Activated T-cell treated with anti-CD3 and anti-CD28 coated beads, Interleukin-2, amount 50 U/mL, for 1 hour (primary cell): ENCODE results near the gene LONP2.
"Not testable (repeated sequence)": the region's sequence is repeated elsewhere in the genome, so short reads cannot be mapped to it uniquely, and the experiment has no call there.

Source experiments
- DNase-seq: peaks from one replicate; pipeline ENCODE4 v3.0.0-alpha.2; 2020

LONP2 gene

DNA sequence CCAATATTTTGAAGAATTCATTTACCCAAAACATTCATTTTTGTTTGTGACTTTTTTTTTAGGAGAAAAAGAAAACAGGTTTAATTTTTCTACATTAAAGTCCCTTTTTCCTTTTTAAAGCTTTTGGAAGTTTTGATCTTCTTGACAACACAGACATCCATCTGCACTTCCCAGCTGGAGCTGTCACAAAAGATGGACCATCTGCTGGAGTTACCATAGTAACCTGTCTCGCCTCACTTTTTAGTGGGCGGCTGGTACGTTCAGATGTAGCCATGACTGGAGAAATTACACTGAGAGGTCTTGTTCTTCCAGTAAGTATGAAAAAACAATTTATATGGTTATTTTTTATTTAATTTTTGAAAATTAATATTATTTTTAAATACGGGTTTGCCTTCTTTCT, 103.9 kb downstream of the LONP2 start:
- DNase-seq, result no peak

DNA sequence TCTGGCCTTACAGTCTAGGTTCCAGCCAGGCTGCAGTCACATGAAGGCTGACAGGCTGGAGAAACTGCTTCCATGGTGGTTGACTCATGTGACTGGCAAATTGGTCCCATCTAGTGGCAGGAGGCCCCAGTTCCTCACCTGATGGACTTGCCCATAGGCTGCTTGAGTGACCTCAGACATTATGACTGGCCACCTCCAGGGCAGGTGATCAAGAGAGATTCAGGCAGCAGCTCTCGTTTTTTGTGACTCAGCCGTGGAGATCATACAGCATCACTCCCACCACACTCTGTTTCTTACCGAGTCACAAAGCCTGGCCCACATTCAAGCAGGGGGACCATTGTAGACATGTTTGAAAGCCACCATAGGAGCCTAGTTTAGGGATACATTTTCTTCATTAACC, 106.6 kb downstream of the LONP2 start:
- no peak for DNase-seq

DNA sequence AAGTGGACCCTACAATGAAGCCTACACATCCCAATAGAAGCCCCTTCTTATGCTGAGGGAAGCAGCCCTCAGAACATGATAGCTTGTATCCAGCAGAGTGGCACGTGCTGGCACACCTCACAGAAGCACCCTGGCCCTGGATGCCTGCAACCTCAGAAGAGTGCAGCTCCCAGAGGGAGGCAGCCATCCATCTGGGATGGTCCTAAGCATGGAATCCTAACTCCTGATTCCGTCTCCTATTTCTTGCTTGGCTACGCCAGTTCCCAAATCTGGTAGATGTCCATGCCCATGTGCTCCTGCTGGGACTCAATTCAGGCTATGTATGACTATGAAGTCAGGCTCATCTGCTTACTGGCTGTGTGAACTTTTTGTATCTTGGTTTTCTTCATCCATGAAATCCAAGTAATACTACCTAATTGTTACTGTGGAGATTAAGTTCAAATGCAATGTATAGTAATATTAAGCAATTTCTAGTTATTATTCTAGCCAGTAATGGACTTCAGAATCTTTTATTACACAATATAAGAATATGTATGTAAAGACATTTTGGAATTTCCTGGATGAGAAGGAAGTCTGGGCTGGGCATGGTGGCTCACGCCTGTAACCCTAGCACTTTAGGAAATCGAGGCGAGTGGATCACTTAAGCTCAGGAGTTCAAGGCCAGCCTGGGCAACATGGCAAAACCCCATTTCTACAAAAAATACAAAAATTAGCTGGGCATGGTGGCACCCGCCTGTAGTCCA, 108.7 kb downstream of the LONP2 start:
- DNase-seq, result no peak

DNA sequence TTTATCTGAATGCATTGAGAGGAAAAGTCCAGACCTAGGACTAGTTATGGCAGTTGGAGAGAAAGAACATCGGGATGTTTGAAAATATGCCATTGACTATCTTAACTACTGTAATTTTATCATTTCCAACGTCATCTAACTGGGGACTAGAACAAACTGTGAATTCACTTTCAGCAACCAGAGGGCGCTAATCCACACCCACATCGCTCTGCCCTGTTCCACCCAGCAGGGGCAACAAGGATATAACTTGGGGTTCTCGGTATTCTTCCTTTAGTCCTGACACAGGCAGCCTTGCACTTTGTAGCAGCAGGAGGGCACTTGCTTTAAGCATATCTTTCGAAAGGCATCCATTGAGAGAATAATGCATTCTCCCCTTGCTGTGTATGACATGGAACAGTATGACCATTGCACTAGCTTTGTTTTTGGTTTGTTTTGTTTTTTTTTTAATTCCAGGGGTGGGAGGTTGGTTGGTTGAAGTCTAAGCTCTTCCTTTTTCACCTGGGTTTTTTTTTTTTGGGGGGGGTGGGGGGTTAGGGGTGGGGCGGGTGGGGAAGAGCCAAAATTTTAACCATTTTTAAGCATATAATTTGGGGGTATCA, 109.6 kb downstream of the LONP2 start:
- peak; percentile 57 for DNase-seq

DNA sequence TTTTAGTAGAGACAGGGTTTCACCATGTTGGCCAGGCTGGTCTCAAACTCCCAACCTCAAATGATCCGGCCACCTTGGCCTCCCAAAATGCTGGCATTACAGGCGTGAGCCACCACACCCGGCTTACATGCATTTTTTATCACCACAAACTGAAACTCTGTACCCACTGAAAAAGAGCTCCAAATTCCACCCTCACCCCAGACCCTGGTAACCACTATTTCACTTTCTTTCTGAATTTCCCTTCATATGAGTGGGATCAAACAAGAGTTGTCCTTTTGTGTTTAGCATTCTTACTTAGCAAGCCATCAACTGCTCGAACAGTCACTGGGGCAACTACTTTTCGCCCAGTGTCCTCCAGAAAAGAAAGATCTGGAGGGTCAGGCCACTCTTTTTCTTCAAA, 110.3 kb downstream of the LONP2 start:
- not testable (repeated sequence) for DNase-seq

DNA sequence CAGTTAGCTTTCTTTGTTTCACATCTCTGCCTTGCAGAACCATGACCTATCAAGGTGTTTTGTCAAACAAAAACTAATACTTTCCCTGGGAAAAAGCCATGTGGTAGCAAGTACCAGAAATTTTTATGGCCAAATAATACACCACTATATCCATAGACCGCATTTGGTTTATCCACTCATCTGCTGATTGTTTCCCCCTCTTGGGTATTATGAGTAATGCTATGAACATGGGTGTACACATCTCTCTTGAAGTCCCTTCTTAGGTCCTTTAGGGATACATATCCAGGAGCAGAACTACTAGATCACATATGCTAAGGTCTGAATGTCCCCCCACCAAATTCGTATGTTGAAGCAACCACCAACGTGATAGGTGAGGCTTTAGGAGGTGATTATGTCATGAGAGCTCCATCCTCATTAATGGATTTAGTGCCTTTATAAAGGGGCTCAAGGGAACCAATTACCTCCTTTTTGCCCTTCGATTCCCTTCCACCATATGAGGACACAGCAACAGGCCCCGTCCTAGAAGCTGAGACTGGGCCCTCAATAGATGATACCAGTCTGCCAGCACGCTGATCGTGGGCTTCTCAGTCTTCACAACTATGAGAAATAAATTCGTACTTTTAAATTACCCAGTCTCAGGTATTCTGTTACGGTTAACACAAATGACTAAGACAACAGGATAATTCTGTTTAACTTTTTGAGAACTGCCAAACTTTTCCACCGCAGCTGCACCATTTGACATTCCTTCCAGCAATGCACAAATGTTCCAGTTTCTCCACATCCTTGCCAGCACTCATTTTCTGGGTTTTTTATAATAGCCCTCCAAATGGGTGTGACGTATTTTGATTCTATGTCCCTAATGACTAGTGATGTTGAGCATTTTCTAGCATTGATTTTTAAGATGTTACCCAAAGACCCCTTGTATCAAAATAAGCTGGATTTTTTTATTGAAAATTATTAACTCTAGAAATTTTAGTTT, 111.1 kb downstream of the LONP2 start:
- DNase-seq, result no peak

DNA sequence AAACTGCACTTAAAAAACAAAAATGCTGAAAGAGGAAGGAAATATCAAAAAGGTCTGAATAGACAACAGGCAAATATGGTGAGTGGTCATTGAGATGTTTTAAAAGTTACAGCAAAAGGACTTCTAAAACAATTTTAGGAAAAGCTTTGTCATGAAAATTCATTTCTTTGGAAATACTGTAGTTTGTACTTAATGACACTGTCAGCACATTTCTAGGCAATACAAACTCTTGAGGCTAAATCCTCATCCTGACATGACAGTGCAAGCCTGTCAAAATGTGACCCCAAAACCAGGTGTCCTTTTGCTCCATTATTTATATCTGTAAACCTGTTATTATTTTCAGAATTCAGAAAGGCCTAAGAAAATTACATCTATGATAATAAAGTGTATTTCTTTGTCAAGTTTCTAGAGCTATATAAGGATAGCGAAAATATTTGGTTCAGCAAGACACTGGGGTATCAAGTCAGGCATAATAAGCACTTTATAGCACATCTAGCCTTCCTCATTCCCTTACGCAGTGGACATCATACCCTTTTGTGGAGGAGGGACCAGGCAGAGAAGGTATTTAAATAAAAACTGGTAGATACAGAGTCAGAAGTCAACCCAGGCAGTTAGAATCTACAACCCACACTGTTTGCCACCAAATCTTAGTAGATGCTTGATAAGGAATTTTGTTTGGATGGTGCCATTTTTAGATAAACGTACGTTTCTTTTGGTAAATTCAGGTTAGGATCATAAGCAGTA, 112.7 kb downstream of the LONP2 start:
- no peak for DNase-seq

DNA sequence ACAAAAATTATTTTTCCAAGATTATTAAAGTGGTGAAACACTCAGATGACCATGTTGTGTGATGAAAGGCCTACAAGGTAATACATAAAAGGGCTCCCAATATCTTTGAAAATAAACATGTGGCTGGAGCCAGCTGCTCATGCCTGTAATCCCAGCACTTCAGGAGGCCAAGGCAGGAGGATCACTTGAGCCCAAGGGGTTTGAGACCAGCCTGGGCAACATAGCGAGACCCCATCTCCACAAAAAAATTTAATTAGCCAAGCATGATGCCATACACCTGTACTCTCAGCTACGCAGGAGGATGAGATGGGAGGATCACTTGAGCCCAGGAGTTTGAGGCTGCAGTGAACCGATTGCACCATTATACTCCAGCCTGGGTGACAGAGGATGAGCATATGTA, 114.3 kb downstream of the LONP2 start:
- DNase-seq, result no peak

DNA sequence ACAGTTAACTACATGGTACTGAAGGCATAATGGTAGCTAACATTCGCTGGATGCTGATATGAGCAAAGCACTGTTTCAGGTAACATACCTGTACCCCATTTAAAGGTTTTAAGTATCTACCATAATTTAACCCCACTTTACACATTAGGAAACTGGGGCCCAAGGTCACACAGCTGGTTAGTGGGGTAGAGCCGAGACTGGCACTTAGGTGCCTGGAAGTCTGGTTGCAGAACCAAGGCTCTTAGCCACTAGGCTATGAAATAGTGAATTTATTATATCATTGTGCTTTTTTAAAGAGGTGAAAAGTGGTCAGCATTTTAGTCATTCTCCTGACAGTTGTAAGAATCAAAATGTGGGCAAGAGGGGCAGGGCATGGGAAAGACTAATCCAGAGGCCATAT, 115.9 kb downstream of the LONP2 start:
- DNase-seq, result no peak

GRCh38 chr16:48361012-48361411, 116.9 kb downstream of the LONP2 start:
- DNase-seq, result no peak

- DNase-seq, result no peak
These were observed 117.5 kb downstream of the LONP2 start for GRCh38 chr16:48361540-48362144.

DNA sequence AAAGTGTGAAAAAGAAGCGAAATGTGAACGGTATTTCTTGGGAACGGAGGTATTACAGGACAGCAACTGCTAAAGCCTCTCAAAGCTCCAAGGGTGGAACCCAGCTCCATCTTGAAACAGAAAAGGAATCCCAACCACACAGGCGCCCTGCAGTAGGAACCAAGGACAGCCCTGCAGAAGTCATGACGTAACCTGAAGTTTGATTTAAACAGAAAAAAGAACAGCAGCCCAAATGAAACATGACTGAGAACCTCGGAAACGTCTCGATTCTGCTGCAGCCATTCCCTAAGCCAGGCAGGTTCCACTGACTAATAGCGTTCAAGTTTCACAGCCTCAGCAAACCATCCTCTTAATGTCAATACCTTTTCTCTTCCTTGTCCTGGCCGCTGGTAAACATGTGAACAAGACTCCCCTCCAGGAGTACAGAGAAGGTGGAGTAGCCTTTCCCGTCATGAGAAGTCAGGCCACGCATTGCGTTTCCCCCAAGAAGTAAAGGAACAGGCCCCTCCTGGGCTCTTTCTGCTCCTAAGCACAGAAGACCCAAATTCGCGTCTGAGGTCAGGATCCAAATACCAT, 121.0 kb downstream of the LONP2 start:
- no peak for DNase-seq

- peak; percentile 78 for DNase-seq
These were observed 121.6 kb downstream of the LONP2 start for GRCh38 chr16:48365601-48366164.

- DNase-seq, result no peak
These were observed 122.3 kb downstream of the LONP2 start for GRCh38 chr16:48366165-48367093.

DNA sequence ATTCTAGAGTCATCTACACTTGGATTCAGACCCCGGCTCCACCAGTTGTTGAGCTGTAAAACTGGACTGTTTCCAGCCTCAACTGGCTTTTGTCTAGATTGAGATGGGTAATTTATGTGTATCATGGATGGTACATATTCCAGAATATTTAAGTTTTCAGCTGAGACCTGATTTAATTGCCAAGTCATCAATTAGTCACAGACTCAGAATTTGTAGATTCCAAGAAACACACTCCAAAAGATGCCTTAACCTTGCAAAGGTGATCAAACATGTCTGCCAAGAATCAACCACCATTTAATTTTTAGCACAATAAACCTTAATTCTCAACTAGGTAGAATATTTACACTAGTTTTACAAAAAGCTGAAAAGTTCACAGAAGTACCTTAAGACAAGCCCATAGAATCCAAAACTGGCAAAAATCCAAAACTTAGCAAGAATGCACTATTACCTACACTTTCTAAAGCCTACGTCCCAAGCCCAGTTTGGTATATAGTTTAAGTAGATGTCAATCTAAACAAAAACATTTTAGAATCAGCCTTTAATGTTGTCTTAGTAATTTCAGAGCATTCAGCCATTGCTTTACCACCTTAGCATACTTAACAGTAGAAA, 123.4 kb downstream of the LONP2 start:
- no peak for DNase-seq

- DNase-seq, result no peak
These were observed 125.7 kb downstream of the LONP2 start for GRCh38 chr16:48369765-48370164.

DNA sequence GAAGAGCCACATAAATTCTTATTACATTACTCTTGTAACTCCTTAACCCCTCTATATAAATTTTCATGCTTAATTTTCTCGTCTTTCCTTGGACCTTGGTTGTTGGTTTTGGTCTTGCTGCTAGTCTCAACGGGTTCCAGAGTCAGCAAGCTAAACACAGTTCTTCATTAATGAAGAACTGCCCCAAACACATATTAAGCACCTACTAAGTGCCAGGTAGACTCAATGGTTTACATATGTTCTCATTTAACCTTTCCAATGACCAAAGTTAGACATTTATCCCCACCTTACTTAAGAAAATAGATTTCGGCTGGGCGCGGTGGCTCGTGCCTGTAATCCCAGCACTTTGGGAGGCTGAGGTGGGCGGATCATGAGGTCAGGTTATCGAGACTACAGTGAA, 126.1 kb downstream of the LONP2 start:
- no peak for DNase-seq

DNA sequence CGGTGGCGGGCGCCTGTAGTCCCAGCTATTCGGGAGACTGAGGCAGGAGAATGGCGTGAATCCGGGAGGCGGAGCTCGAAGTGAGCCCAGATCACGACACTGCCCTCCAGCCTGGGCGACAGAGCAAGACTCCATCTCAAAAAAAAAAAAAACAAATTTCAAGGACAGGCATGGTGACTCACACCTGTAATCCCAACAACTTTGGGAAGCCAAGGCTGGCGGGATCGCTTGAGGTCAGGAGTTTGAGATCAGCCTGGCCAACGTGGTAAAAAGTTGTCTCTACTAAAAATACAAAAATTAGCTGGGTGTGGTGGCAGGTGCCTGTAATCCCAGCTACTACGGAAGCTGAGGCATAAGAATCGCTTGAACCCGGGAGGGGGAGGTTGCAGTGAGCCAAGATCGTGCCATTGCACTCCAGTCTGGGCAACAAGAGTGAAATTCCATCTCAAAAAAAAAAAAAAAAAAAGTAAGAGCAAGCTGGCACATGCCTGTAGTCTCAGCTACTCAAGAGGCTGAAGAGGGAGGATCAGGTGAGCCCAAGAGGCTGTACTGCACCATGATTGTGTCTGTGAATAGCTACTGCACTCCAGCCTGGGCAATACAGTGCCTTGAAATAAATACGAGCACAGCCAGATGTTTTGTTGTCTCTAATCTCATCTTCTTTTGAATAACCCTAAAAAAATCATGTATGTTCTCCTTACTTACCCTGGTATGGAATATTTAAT, 126.7 kb downstream of the LONP2 start:
- not testable (repeated sequence) for DNase-seq

GRCh38 chr16:48371393-48371780, 127.3 kb downstream of the LONP2 start:
- DNase-seq, result no peak
